ENCODE measurements around the gene KNOP1.

GRCh38 chr16:19688396-19689024 lies 29.5 kb downstream of the KNOP1 start:
- TF ChIP-seq, protein P1, sequence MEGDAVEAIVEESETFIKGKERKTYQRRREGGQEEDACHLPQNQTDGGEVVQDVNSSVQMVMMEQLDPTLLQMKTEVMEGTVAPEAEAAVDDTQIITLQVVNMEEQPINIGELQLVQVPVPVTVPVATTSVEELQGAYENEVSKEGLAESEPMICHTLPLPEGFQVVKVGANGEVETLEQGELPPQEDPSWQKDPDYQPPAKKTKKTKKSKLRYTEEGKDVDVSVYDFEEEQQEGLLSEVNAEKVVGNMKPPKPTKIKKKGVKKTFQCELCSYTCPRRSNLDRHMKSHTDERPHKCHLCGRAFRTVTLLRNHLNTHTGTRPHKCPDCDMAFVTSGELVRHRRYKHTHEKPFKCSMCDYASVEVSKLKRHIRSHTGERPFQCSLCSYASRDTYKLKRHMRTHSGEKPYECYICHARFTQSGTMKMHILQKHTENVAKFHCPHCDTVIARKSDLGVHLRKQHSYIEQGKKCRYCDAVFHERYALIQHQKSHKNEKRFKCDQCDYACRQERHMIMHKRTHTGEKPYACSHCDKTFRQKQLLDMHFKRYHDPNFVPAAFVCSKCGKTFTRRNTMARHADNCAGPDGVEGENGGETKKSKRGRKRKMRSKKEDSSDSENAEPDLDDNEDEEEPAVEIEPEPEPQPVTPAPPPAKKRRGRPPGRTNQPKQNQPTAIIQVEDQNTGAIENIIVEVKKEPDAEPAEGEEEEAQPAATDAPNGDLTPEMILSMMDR (IDR thresholded peaks at IDR 0.05; ENCODE audit: borderline replicate concordance, extremely low read depth, low read length, poor library complexity, severe bottlenecking): no peak
- TF ChIP-seq EZH2 (IDR thresholded peaks at IDR 0.05; ENCODE audit: borderline replicate concordance, low read depth, low read length, severe bottlenecking): no peak

Measured in DND-41 (cell line).